Breast epithelium (tissue), 4 donors: ENCODE measurements around the gene NOSIP. TPM values are rescaled to one million over a fixed set of nuclear protein-coding genes. Genes with fewer than 3 reads are reported as not detected.

Experiments used
- DNase-seq, 2 donors: peaks; one replicate each; pipeline ENCODE4 v3.0.0-alpha.2; 2019; ENCODE audit warnings: low spot score in 2 of 2
- H3K27ac ChIP-seq, 2 donors: fragments of 200-600 bp; sonication (generic) in 1 of 2; one replicate each; pipeline ENCODE4 v1.5.1; 2016 to 2019; ENCODE audit warnings: mild to moderate bottlenecking in 1 of 2
- H3K27me3 ChIP-seq, 2 donors: fragments of 200-600 bp; sonication (generic) in 1 of 2; one replicate each; pipeline versions ENCODE4 v1.5.1 to v1.6.0; 2017 to 2019; ENCODE audit warnings: control low read depth in 1 of 2, mild to moderate bottlenecking in 1 of 2
- H3K36me3 ChIP-seq: fragments of 200-600 bp; one replicate; pipeline ENCODE4 v1.5.1; 2019
- H3K4me1 ChIP-seq, 2 donors: fragments of 200-600 bp; sonication (generic); one replicate each; pipeline ENCODE4 v1.5.1; 2016 to 2019; ENCODE audit warnings: control low read depth in 1 of 2
- H3K4me3 ChIP-seq, 3 donors: fragments of 200-600 bp; sonication (generic); 1 replicate in 2 of 3; 2 replicates in 1 of 3; pipeline ENCODE4 v1.5.1; 2016 to 2019; ENCODE audit warnings: mild to moderate bottlenecking in 3 of 3, moderate library complexity in 2 of 3
- H3K9me3 ChIP-seq, 2 donors: fragments of 200-600 bp; sonication (generic) in 1 of 2; one replicate each; pipeline ENCODE4 v1.5.1; 2016 to 2019; ENCODE audit warnings: control low read depth in 1 of 2
- POLR2A ChIP-seq: fragments of 450-650 bp; IDR thresholded peaks from one replicate; pipeline ENCODE4 v1.6.1; 2016; ENCODE audit warnings: antibody characterized with exemption, mild to moderate bottlenecking, moderate library complexity
- POLR2AphosphoS5 ChIP-seq, 3 donors: sonication (generic); formaldehyde crosslinking; IDR thresholded peaks; one replicate each; pipeline ENCODE4 v1.6.1; 2017; ENCODE audit warnings: antibody characterized with exemption in 3 of 3
- intact Hi-C: fragments of 100-400 bp; cut with DNase I; formaldehyde crosslinking; loops from one replicate; pipeline ENCODE4 v1.15.1; 2023; ENCODE audit warnings: low total_unique reads
- total RNA-seq, 3 donors: library from RNA; depleted of rRNA; stranded (reverse); fragments of >200 nt; gene quantifications; one replicate each; pipeline ENCODE4 v1.1.0, GENCODE V29; 2016
- TF ChIP-seq, protein P1 (sequence below), 3 donors: fragments of 450-650 bp; IDR thresholded peaks; one replicate each; pipeline ENCODE4 v1.5.1; 2016 to 2017; ENCODE audit warnings: antibody characterized with exemption in 3 of 3, mild to moderate bottlenecking in 3 of 3, moderate library complexity in 3 of 3

The NOSIP gene
- total RNA-seq, 3 donors from 2014 or later = 54.7 to 60.0 (median 57.4) TPM

DNA sequence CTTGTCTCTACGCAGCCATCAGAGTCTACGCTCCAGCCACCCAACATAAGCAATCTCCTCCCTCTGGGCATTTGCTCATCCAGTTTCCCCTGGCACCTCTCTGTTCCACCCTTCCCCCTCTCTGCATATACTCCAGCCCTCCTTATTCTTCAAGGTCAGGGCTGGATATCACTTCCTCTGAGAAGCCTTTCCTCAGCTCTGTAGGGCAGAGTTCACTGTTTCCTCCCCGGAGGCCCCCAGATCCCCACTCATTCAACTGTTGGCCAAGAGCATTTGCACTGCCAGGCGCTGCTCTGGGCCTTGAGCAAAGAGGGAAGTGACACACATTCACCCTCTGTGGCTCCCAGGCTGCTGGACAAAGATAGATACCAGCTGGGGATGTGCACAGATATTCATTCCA, 64.6 kb downstream of the NOSIP start:
- DNase-seq = no peak
- H3K4me3 ChIP-seq = no peak overlapping the region
- intact Hi-C loops = loop anchor here (5.0 kb wide), 1 partner anchor 37 kb away; no protein-coding TSS in a partner anchor

DNA sequence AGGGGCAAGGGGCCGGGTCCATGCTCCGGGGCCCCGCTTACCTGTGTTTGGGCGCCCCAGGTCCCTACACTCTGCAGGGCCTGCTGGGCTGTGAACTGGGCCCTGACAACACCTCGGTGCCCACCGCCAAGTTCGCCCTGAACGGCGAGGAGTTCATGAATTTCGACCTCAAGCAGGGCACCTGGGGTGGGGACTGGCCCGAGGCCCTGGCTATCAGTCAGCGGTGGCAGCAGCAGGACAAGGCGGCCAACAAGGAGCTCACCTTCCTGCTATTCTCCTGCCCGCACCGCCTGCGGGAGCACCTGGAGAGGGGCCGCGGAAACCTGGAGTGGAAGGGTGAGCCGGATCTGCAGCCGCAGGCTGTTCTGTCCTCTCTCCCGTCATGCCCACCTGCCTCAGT, 66.2 kb downstream of the NOSIP start:
- Histone ChIP-seq H3K9me3 (no peaks in the 10 kb centered on the region), H3K27ac (peak overlapping the region; percentile 90 to 93), H3K36me3 (no peaks in the 10 kb centered on the region), H3K4me1 (no peaks in the 10 kb centered on the region), H3K4me3 (peak overlapping the region; percentile 83 to 98 (median 86)), H3K27me3 (no peaks in the 10 kb centered on the region)
- no peak for TF ChIP-seq POLR2AphosphoS5 (IDR thresholded peaks at IDR 0.05)
- TF ChIP-seq POLR2A = no peak
- TF ChIP-seq, protein P1, sequence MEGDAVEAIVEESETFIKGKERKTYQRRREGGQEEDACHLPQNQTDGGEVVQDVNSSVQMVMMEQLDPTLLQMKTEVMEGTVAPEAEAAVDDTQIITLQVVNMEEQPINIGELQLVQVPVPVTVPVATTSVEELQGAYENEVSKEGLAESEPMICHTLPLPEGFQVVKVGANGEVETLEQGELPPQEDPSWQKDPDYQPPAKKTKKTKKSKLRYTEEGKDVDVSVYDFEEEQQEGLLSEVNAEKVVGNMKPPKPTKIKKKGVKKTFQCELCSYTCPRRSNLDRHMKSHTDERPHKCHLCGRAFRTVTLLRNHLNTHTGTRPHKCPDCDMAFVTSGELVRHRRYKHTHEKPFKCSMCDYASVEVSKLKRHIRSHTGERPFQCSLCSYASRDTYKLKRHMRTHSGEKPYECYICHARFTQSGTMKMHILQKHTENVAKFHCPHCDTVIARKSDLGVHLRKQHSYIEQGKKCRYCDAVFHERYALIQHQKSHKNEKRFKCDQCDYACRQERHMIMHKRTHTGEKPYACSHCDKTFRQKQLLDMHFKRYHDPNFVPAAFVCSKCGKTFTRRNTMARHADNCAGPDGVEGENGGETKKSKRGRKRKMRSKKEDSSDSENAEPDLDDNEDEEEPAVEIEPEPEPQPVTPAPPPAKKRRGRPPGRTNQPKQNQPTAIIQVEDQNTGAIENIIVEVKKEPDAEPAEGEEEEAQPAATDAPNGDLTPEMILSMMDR (IDR thresholded peaks at IDR 0.05) = no peak
- DNase-seq = no peak
- intact Hi-C loops = no loop called here

More for the DNA sequence above, 64.6 kb downstream of the NOSIP start:
- TF ChIP-seq, protein P1 (IDR thresholded peaks at IDR 0.05) = no peak
- TF ChIP-seq POLR2AphosphoS5 (IDR thresholded peaks at IDR 0.05) (no peak), POLR2A (no peak)
- Histone ChIP-seq H3K9me3 (no peaks in the 10 kb centered on the region), H3K27me3 (no peaks in the 10 kb centered on the region), H3K27ac (no peak overlapping the region), H3K4me1 (no peaks in the 10 kb centered on the region), H3K36me3 (no peaks in the 10 kb centered on the region)

DNA sequence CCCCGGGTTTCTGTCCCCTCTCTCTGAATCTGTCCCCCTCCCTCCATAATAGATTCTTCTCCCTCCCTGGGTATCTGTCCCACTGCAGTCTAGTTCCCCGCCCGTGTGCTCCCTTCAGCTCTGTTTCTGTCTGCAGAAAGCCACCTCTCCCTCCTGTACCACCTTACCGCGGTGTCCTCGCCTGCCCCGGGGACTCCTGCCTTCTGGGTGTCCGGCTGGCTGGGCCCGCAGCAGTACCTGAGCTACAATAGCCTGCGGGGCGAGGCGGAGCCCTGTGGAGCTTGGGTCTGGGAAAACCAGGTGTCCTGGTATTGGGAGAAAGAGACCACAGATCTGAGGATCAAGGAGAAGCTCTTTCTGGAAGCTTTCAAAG, 66.6 kb downstream of the NOSIP start:
- no peak for DNase-seq
- Histone ChIP-seq H3K4me1 (no peaks in the 10 kb centered on the region), H3K4me3 (peak overlapping the region; percentile 83 to 98 (median 86)), H3K9me3 (no peaks in the 10 kb centered on the region), H3K36me3 (no peaks in the 10 kb centered on the region), H3K27ac (peak overlapping the region; percentile 90 to 93), H3K27me3 (no peaks in the 10 kb centered on the region)
- intact Hi-C loops = no loop called here
- no peak for TF ChIP-seq POLR2AphosphoS5 (IDR thresholded peaks at IDR 0.05)
- TF ChIP-seq, protein P1 (IDR thresholded peaks at IDR 0.05) = no peak
- no peak for TF ChIP-seq POLR2A

DNA sequence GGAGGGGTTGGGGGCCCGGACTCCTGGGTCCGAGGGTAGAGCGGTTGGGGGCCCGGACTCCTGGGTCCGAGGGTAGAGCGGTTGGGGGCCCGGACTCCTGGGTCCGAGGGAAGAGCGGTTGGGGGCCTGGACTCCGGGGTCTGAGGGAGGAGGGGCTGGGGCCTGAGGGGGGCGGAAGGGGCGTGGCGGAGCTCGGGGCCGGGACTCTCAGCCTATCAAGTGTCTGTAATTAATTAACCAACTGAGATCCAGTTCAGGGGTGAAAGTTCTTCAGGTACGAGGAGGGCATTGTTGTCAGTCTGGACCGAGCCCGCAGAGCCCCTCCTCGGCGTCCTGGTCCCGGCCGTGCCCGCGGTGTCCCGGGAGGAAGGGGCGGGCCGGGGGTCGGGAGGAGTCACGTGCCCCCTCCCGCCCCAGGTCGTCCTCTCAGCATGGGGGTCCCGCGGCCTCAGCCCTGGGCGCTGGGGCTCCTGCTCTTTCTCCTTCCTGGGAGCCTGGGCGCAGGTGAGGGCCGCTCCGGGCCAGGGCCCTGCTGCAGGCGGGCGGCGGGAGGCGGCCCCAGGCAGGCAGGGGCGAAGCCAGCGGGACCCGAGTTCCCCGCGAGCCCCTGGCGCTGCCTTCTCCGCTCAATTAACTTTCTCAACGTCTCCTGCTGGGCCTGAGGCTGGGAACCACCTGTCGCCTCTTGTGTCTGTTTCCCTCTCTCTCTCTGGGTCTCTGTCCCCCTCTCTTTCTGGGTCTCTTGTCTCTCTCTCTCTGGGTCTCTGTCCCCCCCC, 67.2 kb downstream of the NOSIP start:
- H3K36me3 ChIP-seq = no peaks in the 10 kb centered on the region
- no peak for DNase-seq
- H3K27ac ChIP-seq = peak overlapping the region; percentile 90 to 93
- H3K9me3 ChIP-seq = no peaks in the 10 kb centered on the region
- H3K4me3 ChIP-seq = peak overlapping the region; percentile 83 to 98 (median 86)
- TF ChIP-seq, protein P1 (IDR thresholded peaks at IDR 0.05) = no peak
- TF ChIP-seq POLR2AphosphoS5 (IDR thresholded peaks at IDR 0.05) (no peak), POLR2A (no peak)
- no peaks in the 10 kb centered on the region for H3K4me1 ChIP-seq
- H3K27me3 ChIP-seq = no peaks in the 10 kb centered on the region
- intact Hi-C loops = no loop called here

DNA sequence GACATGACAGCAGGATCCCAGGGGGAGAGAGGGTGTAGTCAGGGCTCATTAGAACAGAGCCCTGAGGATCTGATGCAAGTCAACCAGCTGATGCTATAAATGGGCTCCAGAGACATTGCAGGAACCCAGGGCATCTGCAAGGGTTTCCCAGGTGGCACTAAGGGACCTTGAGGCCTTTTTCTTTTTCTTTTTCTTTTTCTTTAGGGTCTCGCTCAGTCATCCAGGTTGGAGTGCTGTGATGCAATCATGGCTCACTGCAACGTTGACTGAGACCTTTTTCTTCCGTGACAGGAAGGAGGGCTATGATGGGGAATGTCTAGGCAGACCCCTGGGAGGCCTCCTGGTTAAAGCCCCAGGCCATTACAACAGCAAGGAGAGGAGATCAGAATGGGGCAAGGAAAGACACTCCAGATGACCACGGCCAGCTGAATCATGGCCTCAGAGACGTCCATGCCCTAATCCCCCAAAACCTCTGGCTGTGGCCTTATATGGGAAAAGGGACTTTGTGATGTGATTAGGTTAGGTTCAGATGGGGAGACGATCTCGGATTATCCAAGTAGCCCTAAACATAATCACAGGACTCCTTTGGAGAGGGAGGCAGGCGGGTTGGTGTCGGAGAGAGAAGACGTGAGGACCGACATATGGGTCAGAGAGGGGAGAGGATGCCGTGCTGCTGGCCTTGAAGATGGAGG, 72.4 kb downstream of the NOSIP start:
- H3K27ac ChIP-seq = no peak overlapping the region
- H3K4me3 ChIP-seq = no peak overlapping the region
- H3K9me3 ChIP-seq = no peaks in the 10 kb centered on the region
- TF ChIP-seq, protein P1 (IDR thresholded peaks at IDR 0.05) = no peak
- TF ChIP-seq POLR2A (no peak), POLR2AphosphoS5 (IDR thresholded peaks at IDR 0.05) (no peak)
- H3K27me3 ChIP-seq = no peaks in the 10 kb centered on the region
- intact Hi-C loops = loop anchor here (1.0 to 5.0 kb wide), 2 partner anchors 25 to 441 kb away; no protein-coding TSS in a partner anchor
- no peak for DNase-seq
- H3K4me1 ChIP-seq = no peaks in the 10 kb centered on the region
- H3K36me3 ChIP-seq = no peaks in the 10 kb centered on the region
